Right lobe of liver (tissue), 6 donors: ENCODE results near the gene TFPT. TPM values are rescaled to one million over a fixed set of nuclear protein-coding genes. Genes with fewer than 3 reads are reported as not detected.

Source experiments
- ATAC-seq, 4 donors: fragments of 200-7000 bp; cut with Tn5 transposase; one replicate each; pipeline ENCODE4 v1.9.1; 2020; ENCODE audit warnings: mild to moderate bottlenecking in 4 of 4, moderate library complexity in 4 of 4
- DNase-seq, 3 donors: peaks; one replicate each; pipeline ENCODE4 v3.0.0-alpha.2; 2020
- H3K27ac ChIP-seq, 3 donors: fragments of 200-600 bp; one replicate each; pipeline ENCODE4 v1.8.0; 2022
- H3K27me3 ChIP-seq, 2 donors: fragments of 200-600 bp; one replicate each; pipeline ENCODE4 v1.8.0; 2022
- H3K36me3 ChIP-seq, 4 donors: fragments of 200-600 bp; sonication (generic) in 1 of 4; one replicate each; pipeline versions ENCODE4 v1.5.1 to v1.8.0; 2017 to 2022; ENCODE audit warnings: control low read depth in 1 of 4
- H3K4me1 ChIP-seq, 4 donors: fragments of 200-600 bp; sonication (generic) in 1 of 4; one replicate each; pipeline versions ENCODE4 v1.5.1 to v1.8.0; 2017 to 2022; ENCODE audit warnings: control low read depth in 1 of 4
- H3K4me3 ChIP-seq, 3 donors: fragments of 200-600 bp; one replicate each; pipeline ENCODE4 v1.8.0; 2022
- H3K9me3 ChIP-seq, 4 donors: fragments of 200-600 bp; sonication (generic) in 1 of 4; one replicate each; pipeline versions ENCODE4 v1.5.1 to v1.8.0; 2017 to 2022; ENCODE audit warnings: control low read depth in 1 of 4
- POLR2A ChIP-seq: fragments of 450-650 bp; IDR thresholded peaks from one replicate; pipeline ENCODE4 v1.6.1; 2017; ENCODE audit warnings: antibody characterized with exemption, mild to moderate bottlenecking
- WGBS: methylation state at CpG from one replicate; pipeline ENCODE4 v1.1.6; 2018; ENCODE audit warnings: low coverage, low lambda C conversion rate; ENCODE audit not compliant: insufficient coverage; ENCODE audit errors: missing lambda C conversion rate; 5-methylcytosine and 5-hydroxymethylcytosine counted together
- intact Hi-C, 2 donors: fragments of 100-400 bp; cut with DNase I; formaldehyde crosslinking; loops; one replicate each; pipeline versions ENCODE4 v1.11.2 to v1.14.1; 2022
- total RNA-seq, 6 experiments: library from RNA; depleted of rRNA in 2 of 6; stranded (reverse); fragments of >200 nt in 2 of 6; fragmentation: NEBNext Ultra II Directional in 3 of 6; extraction: Animal tissue kit (Norgen Biotek cat#: 25700) in 3 of 6; gene quantifications; one replicate each; pipeline versions ENCODE4 v1.1.0 to v1.2.4, GENCODE V29; 2016 to 2023
- TF ChIP-seq, protein P1 (sequence below), 4 donors: fragments of 200-600 bp in 3 of 4; fragments of 450-650 bp in 1 of 4; IDR thresholded peaks; one replicate each; pipeline versions ENCODE4 v1.5.1 to v1.8.0; 2016 to 2022; ENCODE audit warnings: antibody characterized with exemption in 4 of 4, mild to moderate bottlenecking in 2 of 4
- donor health status: DM: no; HTN: yes; CAD: no.
- donor health status: DM: no; HTN: no; CAD: no.
- donor health status: DM: no; HTN: no; CAD: no.
- donor health status: DM: no; HTN: yes; CAD: no.
- donor health status: DM: no; HTN: yes; CAD: no.

The TFPT gene
- total RNA-seq, 6 experiments from 2014 or later = 3.5 to 8.2 (median 5.7) TPM

DNA sequence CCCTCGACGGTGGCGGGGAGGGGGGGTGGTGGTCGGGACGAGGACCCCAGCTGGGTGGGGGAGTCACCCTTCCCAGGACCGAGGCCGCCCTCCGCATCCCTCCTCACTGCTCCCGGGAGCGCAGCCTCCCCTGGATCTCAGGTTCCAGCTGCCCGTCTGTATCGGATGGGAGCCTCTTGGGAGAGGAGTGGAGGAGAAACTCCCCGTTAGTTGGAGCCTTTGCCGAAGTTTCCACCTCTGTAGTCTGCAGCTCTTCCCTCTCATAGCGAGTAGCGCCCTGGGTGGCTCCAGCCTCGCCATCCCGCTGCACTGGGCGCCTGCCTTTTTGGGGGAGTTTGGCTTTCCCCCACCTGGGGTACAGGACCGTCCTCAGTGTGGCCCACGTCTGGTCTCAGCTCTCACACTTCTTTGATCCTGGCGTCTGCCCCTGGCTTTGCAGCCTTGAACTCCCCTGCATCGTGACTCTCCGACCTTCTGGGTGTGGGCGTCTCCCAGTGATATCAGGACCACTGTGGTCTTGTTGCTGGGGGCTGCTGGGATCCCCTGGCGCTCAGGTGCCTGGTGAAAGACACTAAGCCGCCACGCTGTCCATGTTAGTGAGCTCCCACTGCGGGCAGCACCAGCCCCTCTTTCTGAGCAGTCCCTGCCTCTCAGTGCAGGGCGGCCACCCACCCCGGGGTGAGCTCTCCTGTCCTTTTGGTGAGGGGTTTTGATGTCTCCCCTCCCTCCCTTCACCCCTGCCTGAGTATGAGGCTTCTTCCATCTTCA lies 23.2 kb upstream of the TFPT start:
- H3K27me3 ChIP-seq = no peaks in the 10 kb centered on the region
- no peak overlapping the region for H3K27ac ChIP-seq
- no peaks in the 10 kb centered on the region for H3K9me3 ChIP-seq
- H3K4me3 ChIP-seq = peak overlapping the region; percentile 94 to 98 (median 97)
- TF ChIP-seq POLR2A = no peak
- TF ChIP-seq, protein P1, sequence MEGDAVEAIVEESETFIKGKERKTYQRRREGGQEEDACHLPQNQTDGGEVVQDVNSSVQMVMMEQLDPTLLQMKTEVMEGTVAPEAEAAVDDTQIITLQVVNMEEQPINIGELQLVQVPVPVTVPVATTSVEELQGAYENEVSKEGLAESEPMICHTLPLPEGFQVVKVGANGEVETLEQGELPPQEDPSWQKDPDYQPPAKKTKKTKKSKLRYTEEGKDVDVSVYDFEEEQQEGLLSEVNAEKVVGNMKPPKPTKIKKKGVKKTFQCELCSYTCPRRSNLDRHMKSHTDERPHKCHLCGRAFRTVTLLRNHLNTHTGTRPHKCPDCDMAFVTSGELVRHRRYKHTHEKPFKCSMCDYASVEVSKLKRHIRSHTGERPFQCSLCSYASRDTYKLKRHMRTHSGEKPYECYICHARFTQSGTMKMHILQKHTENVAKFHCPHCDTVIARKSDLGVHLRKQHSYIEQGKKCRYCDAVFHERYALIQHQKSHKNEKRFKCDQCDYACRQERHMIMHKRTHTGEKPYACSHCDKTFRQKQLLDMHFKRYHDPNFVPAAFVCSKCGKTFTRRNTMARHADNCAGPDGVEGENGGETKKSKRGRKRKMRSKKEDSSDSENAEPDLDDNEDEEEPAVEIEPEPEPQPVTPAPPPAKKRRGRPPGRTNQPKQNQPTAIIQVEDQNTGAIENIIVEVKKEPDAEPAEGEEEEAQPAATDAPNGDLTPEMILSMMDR (IDR thresholded peaks at IDR 0.05) = no peak
- WGBS = 9% methylated on average over 4 of the region's 31 CpGs
- DNase-seq = no peak
- ATAC-seq = no peak
- H3K36me3 ChIP-seq = peaks cover 3 to 13% (median 8%) of the 10 kb centered on the region in 4 donors
- intact Hi-C loops = no loop called here
- peaks cover 0 to 22% (median 7%) of the 10 kb centered on the region in 4 donors for H3K4me1 ChIP-seq

DNA sequence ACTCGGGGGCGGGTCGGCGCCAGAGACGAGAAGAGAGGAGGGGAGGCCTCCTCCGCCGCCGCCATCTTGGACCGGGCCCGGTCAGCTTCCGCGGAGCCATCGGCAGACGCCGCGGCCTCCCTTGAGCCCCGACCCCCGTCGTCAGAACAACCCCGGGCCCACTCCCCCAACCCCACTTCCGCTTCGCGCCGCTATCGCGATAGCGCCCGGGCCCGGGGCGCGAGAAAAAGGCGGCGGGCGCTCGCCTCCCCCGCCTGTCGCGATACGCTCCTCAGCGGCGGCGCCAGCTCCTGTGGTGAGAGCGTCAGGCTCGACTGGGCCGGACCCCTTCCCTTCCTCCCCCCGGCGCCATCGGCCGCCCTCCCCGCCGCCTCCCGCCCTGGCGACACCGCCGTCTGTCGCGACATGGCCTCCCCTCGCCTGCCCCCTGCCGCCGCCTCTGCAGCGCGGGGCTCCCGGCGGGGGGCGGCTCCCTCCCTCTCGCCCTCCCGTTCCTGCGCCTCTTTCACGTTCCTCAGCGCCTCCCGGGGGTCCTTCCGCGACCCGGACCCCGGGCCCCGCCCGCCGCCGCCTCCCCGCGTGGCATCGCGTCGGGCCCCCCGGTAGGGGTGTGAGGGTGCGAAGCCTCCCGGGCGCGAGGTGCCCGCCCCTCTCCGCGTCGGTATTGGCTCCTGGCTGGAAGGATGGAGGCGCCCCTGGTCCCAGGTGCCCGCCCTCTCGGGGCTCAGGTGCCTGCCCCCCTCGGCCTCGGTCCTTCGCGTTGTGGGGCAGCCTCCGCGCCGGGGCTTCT lies 22.4 kb upstream of the TFPT start, which contains the start of gene CNOT3:
Gene CNOT3, plus strand, starts transcription at position 64 of the 790 bp plus-strand sequence. CDS start 5,217 bp downstream, outside the sequence.
- Histone ChIP-seq H3K36me3 (peaks cover 0 to 5% (median 3%) of the 10 kb centered on the region in 4 donors), H3K4me3 (peak within 1 kb of the TSS; percentile 94 to 98 (median 97)), H3K9me3 (no peaks in the 10 kb centered on the region), H3K27ac (peak within 1 kb of the TSS; percentile 83 to 88 (median 84)), H3K27me3 (no peaks in the 10 kb centered on the region), H3K4me1 (peaks cover 0 to 22% (median 7%) of the 10 kb centered on the region in 4 donors)
- ATAC-seq (no peak), DNase-seq (no peak)
- 2% methylated on average over 35 of the region's 103 CpGs for WGBS
- intact Hi-C loops = no loop called here
- peak; percentile 65 for TF ChIP-seq POLR2A
- TF ChIP-seq, protein P1 (IDR thresholded peaks at IDR 0.05) = no peak

DNA sequence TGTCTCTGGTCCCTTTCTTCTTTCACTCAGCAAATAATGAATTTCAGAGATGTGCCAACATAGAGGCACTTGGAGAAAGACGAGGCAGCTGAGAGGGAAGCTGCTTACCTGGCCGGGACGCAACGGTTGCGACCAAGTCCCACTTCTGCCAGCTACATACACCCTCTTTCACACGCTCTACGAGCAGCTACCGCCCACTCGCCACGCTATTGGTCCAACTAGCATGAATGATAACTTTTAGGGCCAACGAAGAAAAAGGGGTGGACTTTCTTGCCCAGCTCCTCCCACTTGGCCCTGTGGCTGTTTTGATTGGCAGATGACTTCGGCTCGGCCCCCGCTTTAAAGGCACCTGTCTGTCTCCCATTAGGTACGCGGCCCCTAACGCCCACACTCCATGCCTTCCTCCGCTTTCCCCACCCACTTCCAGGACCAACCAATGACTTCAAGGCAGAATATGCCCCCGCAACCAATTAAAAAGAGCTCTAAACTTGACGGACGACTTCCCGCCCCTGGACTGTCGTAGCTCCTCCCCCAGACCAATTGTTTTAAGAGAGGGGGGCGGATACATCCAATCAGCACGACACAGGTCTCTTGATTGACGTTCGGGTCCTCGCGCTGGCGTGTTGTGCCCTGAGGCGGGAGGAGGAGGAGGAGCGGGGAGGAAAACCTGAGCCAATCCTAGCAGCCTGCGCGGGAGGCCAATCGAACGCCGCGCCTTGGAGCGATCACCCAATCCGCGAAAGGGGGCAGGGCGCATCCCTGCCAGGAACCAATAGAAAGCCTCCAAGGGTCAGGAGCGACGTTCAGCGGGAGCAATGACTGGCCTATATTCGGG lies 21.6 kb upstream of the TFPT start:
- ATAC-seq (peak; percentile 84 to 92 (median 88)), DNase-seq (peak; percentile 99 to 100 (median 100))
- intact Hi-C loops = no loop called here
- no peaks in the 10 kb centered on the region for H3K9me3 ChIP-seq
- TF ChIP-seq, protein P1 (IDR thresholded peaks at IDR 0.05) = no peak
- TF ChIP-seq POLR2A = peak; percentile 83
- WGBS = 0% methylated on average over 30 of the region's 46 CpGs
- H3K27ac ChIP-seq = peak overlapping the region; percentile 83 to 88 (median 84)
- H3K4me3 ChIP-seq = peak overlapping the region; percentile 94 to 98 (median 97)
- peaks cover 0 to 2% (median 0%) of the 10 kb centered on the region in 4 donors for H3K36me3 ChIP-seq
- H3K27me3 ChIP-seq = no peaks in the 10 kb centered on the region
- peaks cover 0 to 22% (median 7%) of the 10 kb centered on the region in 4 donors for H3K4me1 ChIP-seq
